Endothelial cell of umbilical vein (primary cell): ENCODE data around the gene GAS5. TPM values are rescaled to one million over a fixed set of nuclear protein-coding genes. Genes with fewer than 3 reads are reported as not detected.

ENCODE experiments used
- BruUV-seq: library from RNA; stranded (reverse); fragments of 400-500 nt; replicated peaks from 2 replicates; lab custom pipeline; 2021; lab: Mats Ljungman, UMichigan
- CTCF ChIA-PET: fragments of 300-600, 350-600 bp; sonication (Branson Sonifier 250); formaldehyde crosslinking; loops from one replicate; lab custom pipeline; 2021; ENCODE audit warnings: antibody characterized with exemption, inconsistent platforms; lab: Charles Lee
- POLR2A ChIA-PET: fragments of 300-600, 350-600 bp; sonication (Branson Sonifier 250); formaldehyde crosslinking; loops from one replicate; lab custom pipeline; 2021; ENCODE audit warnings: antibody characterized with exemption, inconsistent platforms; lab: Charles Lee
- DNase-seq: peaks from one replicate; pipeline ENCODE4 v3.0.0-alpha.2; 2011; ENCODE audit warnings: low read depth, low spot score
- FAIRE-seq: peaks from 2 replicates; lab custom pipeline; 2011; peaks lifted over from hg19 to GRCh38; lab: Jason Lieb, UNC
- H2AFZ ChIP-seq: 2 replicates; pipeline ENCODE4 v1.6.0; 2012; ENCODE audit warnings: low read depth, low read length, control low read depth, inconsistent platforms
- H3K27ac ChIP-seq: 2 replicates; pipeline ENCODE4 v1.5.1; 2011; ENCODE audit warnings: low read depth, mild to moderate bottlenecking, control low read depth, low read length, moderate library complexity; ENCODE audit not compliant: insufficient read depth
- H3K27me3 ChIP-seq, 2 experiments: 2 replicates each; pipeline versions ENCODE4 v1.6.0 to v1.6.1; 2011; ENCODE audit warnings: low read length in 2 of 2, mixed read lengths in 1 of 2; ENCODE audit not compliant: control insufficient read depth in 2 of 2, insufficient read depth in 2 of 2
- H3K36me3 ChIP-seq, 2 experiments: 2 replicates in 1 of 2; 3 replicates in 1 of 2; pipeline ENCODE4 v1.5.1; 2011; ENCODE audit warnings: low read length in 2 of 2, mild to moderate bottlenecking in 1 of 2, moderate library complexity in 1 of 2; ENCODE audit not compliant: control insufficient read depth in 2 of 2, insufficient read depth in 2 of 2; ENCODE audit errors: extremely low read depth in 1 of 2
- H3K4me1 ChIP-seq: 3 replicates; pipeline ENCODE4 v1.5.1; 2011; ENCODE audit warnings: mild to moderate bottlenecking, low read length; ENCODE audit not compliant: control insufficient read depth, insufficient read depth; ENCODE audit errors: extremely low read depth
- H3K4me2 ChIP-seq: 2 replicates; pipeline ENCODE4 v1.6.1; 2011; ENCODE audit warnings: low read length, control low read depth, mixed read lengths; ENCODE audit not compliant: insufficient read depth
- H3K4me3 ChIP-seq, 3 experiments: fragments of 200-600 bp in 1 of 3; sonication (generic), shearing (Covaris generic) in 1 of 3; replicated peaks in 1 of 3; 2 replicates each; pipeline ENCODE4 v1.5.1; 2011 to 2016; ENCODE audit warnings: control low read depth in 3 of 3, low read length in 3 of 3, mild to moderate bottlenecking in 2 of 3, inconsistent platforms in 1 of 3, low read depth in 1 of 3, moderate library complexity in 1 of 3; ENCODE audit not compliant: insufficient read depth in 1 of 3
- H3K79me2 ChIP-seq: 2 replicates; pipeline ENCODE4 v1.6.0; 2012; ENCODE audit warnings: low read length, inconsistent platforms; ENCODE audit not compliant: control insufficient read depth, insufficient read depth
- H3K9ac ChIP-seq: replicated peaks from 2 replicates; pipeline ENCODE3; 2011; ENCODE audit warnings: low read length, control low read depth; ENCODE audit not compliant: insufficient read depth; ENCODE audit errors: extremely low read depth
- H3K9me1 ChIP-seq: replicated peaks from 3 replicates; pipeline ENCODE4 v1.6.0; 2011; ENCODE audit warnings: mild to moderate bottlenecking, low read length; ENCODE audit not compliant: control insufficient read depth, insufficient read depth; ENCODE audit errors: extremely low read depth
- H3K9me3 ChIP-seq: replicated peaks from 2 replicates; pipeline ENCODE4 v1.5.1; 2012; ENCODE audit warnings: low read length, inconsistent platforms; ENCODE audit not compliant: control insufficient read depth, insufficient read depth
- H4K20me1 ChIP-seq: replicated peaks from 2 replicates; pipeline ENCODE3; 2011; ENCODE audit warnings: mild to moderate bottlenecking, low read length; ENCODE audit not compliant: control insufficient read depth, insufficient read depth; ENCODE audit errors: extremely low read depth
- CTCF ChIP-seq, 2 donors: IDR thresholded peaks; 1 replicate in 1 of 2; 2 replicates in 1 of 2; pipeline ENCODE4 v1.5.1; 2011; ENCODE audit warnings: low read length in 2 of 2, mild to moderate bottlenecking in 2 of 2, moderate library complexity in 2 of 2, control low read depth in 1 of 2, inconsistent platforms in 1 of 2, low read depth in 1 of 2; ENCODE audit not compliant: insufficient read depth in 1 of 2; ENCODE audit errors: extremely low read depth in 1 of 2
- GATA2 ChIP-seq: IDR thresholded peaks from 2 replicates; pipeline ENCODE4 v1.7.0; 2011; ENCODE audit warnings: low read depth, mild to moderate bottlenecking, moderate library complexity, mixed read lengths, low read length; ENCODE audit not compliant: insufficient read length, insufficient read depth
- MAX ChIP-seq: IDR thresholded peaks from 2 replicates; pipeline ENCODE4 v1.6.1; 2011; ENCODE audit not compliant: insufficient read depth, insufficient read length
- POLR2A ChIP-seq: IDR thresholded peaks from 2 replicates; pipeline ENCODE4 v1.6.1; 2012; ENCODE audit warnings: low read depth, mild to moderate bottlenecking, control low read depth, low read length
- POLR2AphosphoS5 ChIP-seq: IDR thresholded peaks from 2 replicates; pipeline ENCODE4 v1.6.1; 2012; ENCODE audit warnings: low read depth, mild to moderate bottlenecking, control low read depth, low read length, moderate library complexity; ENCODE audit not compliant: insufficient read depth
- dilution Hi-C: fragments of 300-500 bp; cut with MboI; formaldehyde crosslinking; loops from one replicate; pipeline ENCODE4 v1.15.0; 2019; ENCODE audit warnings: low sequenced_read_pairs; ENCODE audit not compliant: extremely low pct_ligation_motif_present
- intact Hi-C: fragments of 100-400 bp; cut with micrococcal nuclease; formaldehyde crosslinking; loops from one replicate; pipeline ENCODE4 v1.10.0; 2022
- polyA plus RNA-seq, 4 experiments: library from polyadenylated mRNA; depleted of rRNA in 3 of 4; stranded (reverse) in 3 of 4; unstranded in 1 of 4; fragments of >200 nt; gene quantifications; 2 replicates each; pipeline versions ENCODE4 v1.2.1 to v1.2.3, GENCODE V29; 2011 to 2012; ENCODE audit warnings: missing spikeins in 1 of 4
- total RNA-seq: library from RNA; stranded (reverse); gene quantifications from 2 replicates; pipeline ENCODE4 v1.2.3, GENCODE V29; 2021

Gene GAS5
- total and polyA plus RNA-seq, 2 donors (not counting 3 experiments of a cell fraction or from before 2014, with no cell fraction given) = 343 to 492 TPM

GRCh38 chr1:173866413-173867115 lies 1.2 kb downstream of the GAS5 start:
- ChIA-PET CTCF (interaction anchor here (2.2 kb wide), 1 partner anchor 43 kb away, joined by 6 read pairs; the partner anchor contains the start of gene DARS2), POLR2A (interaction anchor here (1.1 to 1.4 kb wide), 2 partner anchors 13 to 154 kb away, joined by 3 to 5 read pairs; no protein-coding TSS in a partner anchor)
- FAIRE-seq (no peak), DNase-seq (no peak)
- dilution Hi-C loops (no loop called here), intact Hi-C loops (loop anchor here (5.0 kb wide), 2 partner anchors 1119 to 1131 kb away; partner anchors contain the start of gene CACYBP)
- no peaks in the 10 kb centered on the region for H3K27me3 ChIP-seq
- H4K20me1 ChIP-seq = peaks cover 8% of the 10 kb centered on the region
- H3K9me3 ChIP-seq = no peaks in the 10 kb centered on the region
- H3K4me1 ChIP-seq = peaks cover 47% of the 10 kb centered on the region
- peak overlapping the region; percentile 31 for H3K27ac ChIP-seq
- no peak overlapping the region for H2AFZ ChIP-seq
- H3K4me2 ChIP-seq = peak overlapping the region; percentile 95
- peak overlapping the region; percentile 36 to 99 (median 90) for H3K4me3 ChIP-seq
- TF ChIP-seq MAX (no peak), POLR2AphosphoS5 (peak; percentile 14)
- H3K36me3 ChIP-seq = peaks cover 18 to 40% of the 10 kb centered on the region in 2 experiments
- peaks cover 37% of the 10 kb centered on the region for H3K79me2 ChIP-seq
- no TSS peak for BruUV-seq
- H3K9me1 ChIP-seq = no peaks in the 10 kb centered on the region
- peak overlapping the region; percentile 74 for H3K9ac ChIP-seq

- intact Hi-C loops (loop anchor here (5.0 kb wide), 2 partner anchors 1118 to 1132 kb away; partner anchors contain the start of gene CACYBP), dilution Hi-C loops (no loop called here)
- Histone ChIP-seq H3K4me2 (peak overlapping the region; percentile 95), H3K4me3 (peak overlapping the region; percentile 36 to 99 (median 90)), H3K79me2 (peaks cover 37% of the 10 kb centered on the region), H3K27ac (peak overlapping the region; percentile 31), H3K9me3 (no peaks in the 10 kb centered on the region), H3K9me1 (no peaks in the 10 kb centered on the region), H4K20me1 (peaks cover 8% of the 10 kb centered on the region), H3K36me3 (peaks cover 18 to 40% of the 10 kb centered on the region in 2 experiments), H2AFZ (no peak overlapping the region), H3K4me1 (peaks cover 37% of the 10 kb centered on the region), H3K9ac (peak overlapping the region; percentile 74), H3K27me3 (no peaks in the 10 kb centered on the region)
- FAIRE-seq = no peak
- ChIA-PET POLR2A (interaction anchor here (1.0 to 1.6 kb wide), 4 partner anchors 11 to 157 kb away, joined by 4 to 5 read pairs (median 4); partner anchors contain the start of gene RC3H1), CTCF (interaction anchor here (0.6 to 2.2 kb wide), 3 partner anchors 18 to 436 kb away, joined by 4 to 6 read pairs (median 5); partner anchors contain the start of gene DARS2)
- TF ChIP-seq GATA2 (no peak), POLR2AphosphoS5 (peak; percentile 7), POLR2A (peak; percentile 14), CTCF (IDR thresholded peaks at IDR 0.05; ENCODE audit: extremely low read depth in 1 of 2, insufficient read depth in 1 of 2, low read depth in 1 of 2, low read length in 2 of 2) (no peak)
- BruUV-seq = no TSS peak
- no peak for DNase-seq
Measured at GRCh38 chr1:173865468-173866164, 2.2 kb downstream of the GAS5 start.
